CD4-positive, alpha-beta memory T cell (primary cell): ENCODE measurements around the gene HOXB7. TPM values are rescaled to one million over a fixed set of nuclear protein-coding genes. Genes with fewer than 3 reads are reported as not detected.
A peak's percentile ranks its signal among the peaks of the same experiment; 100 is the strongest.

Experiments
- CTCF ChIA-PET: fragments of 350-600 bp; sonication (Branson Sonifier 250); formaldehyde crosslinking; loops from one replicate; lab custom pipeline; 2021; ENCODE audit warnings: inconsistent platforms; ENCODE audit not compliant: partially characterized antibody; lab: Charles Lee
- POLR2A ChIA-PET: fragments of 350-600 bp; sonication (Branson Sonifier 250); formaldehyde crosslinking; loops from one replicate; lab custom pipeline; 2021; ENCODE audit not compliant: partially characterized antibody; lab: Charles Lee
- DNase-seq, 5 donors: peaks; one replicate each; pipeline versions ENCODE4 v3.0.0 to v3.0.0-alpha.2; 2020 to 2022; ENCODE audit warnings: mixed read lengths in 1 of 5
- H3K27ac ChIP-seq: one replicate; pipeline ENCODE4 v1.7.0; 2013; ENCODE audit warnings: low read depth, low read length
- H3K27me3 ChIP-seq: 2 replicates; pipeline ENCODE4 v1.7.0; 2013; ENCODE audit warnings: mild to moderate bottlenecking, low read length, moderate library complexity; ENCODE audit not compliant: insufficient read depth
- H3K36me3 ChIP-seq: 2 replicates; pipeline ENCODE4 v1.7.0; 2013; ENCODE audit warnings: mild to moderate bottlenecking, low read length, moderate library complexity; ENCODE audit not compliant: insufficient read depth
- H3K4me1 ChIP-seq: 2 replicates; pipeline ENCODE4 v1.7.0; 2013; ENCODE audit warnings: mild to moderate bottlenecking, low read length, moderate library complexity; ENCODE audit not compliant: insufficient read depth
- H3K4me3 ChIP-seq, 2 donors: one replicate each; pipeline ENCODE4 v1.7.0; 2013; ENCODE audit warnings: low read length in 2 of 2, mild to moderate bottlenecking in 1 of 2
- H3K9me3 ChIP-seq, 2 donors: one replicate each; pipeline ENCODE4 v1.7.0; 2013; ENCODE audit warnings: low read length in 2 of 2, control low read depth in 1 of 2; ENCODE audit not compliant: control insufficient read depth in 1 of 2
- H3K27ac Mint-ChIP-seq, 7 donors: one replicate each; pipeline ENCODE4 v1.8.0; 2020 to 2021; ENCODE audit warnings: mixed read lengths in 7 of 7, mild to moderate bottlenecking in 6 of 7, inconsistent platforms in 3 of 7, moderate library complexity in 3 of 7
- H3K27me3 Mint-ChIP-seq, 2 donors: one replicate each; pipeline ENCODE4 v1.8.0; 2020 to 2021; ENCODE audit warnings: mixed read lengths in 2 of 2
- H3K36me3 Mint-ChIP-seq, 2 donors: one replicate each; pipeline ENCODE4 v1.8.0; 2020 to 2021; ENCODE audit warnings: mixed read lengths in 2 of 2, inconsistent platforms in 1 of 2, mild to moderate bottlenecking in 1 of 2
- H3K4me1 Mint-ChIP-seq, 4 donors: one replicate each; pipeline ENCODE4 v1.8.0; 2020 to 2021; ENCODE audit warnings: mixed read lengths in 4 of 4, mild to moderate bottlenecking in 1 of 4
- H3K4me3 Mint-ChIP-seq, 8 donors: one replicate each; pipeline ENCODE4 v1.8.0; 2020 to 2021; ENCODE audit warnings: mixed read lengths in 8 of 8, mild to moderate bottlenecking in 7 of 8, moderate library complexity in 6 of 8, inconsistent platforms in 3 of 8
- H3K9me3 Mint-ChIP-seq, 8 donors: one replicate each; pipeline ENCODE4 v1.8.0; 2020 to 2021; ENCODE audit warnings: mixed read lengths in 8 of 8, mild to moderate bottlenecking in 5 of 8, inconsistent platforms in 3 of 8, moderate library complexity in 1 of 8
- intact Hi-C: fragments of 100-400 bp; cut with micrococcal nuclease; formaldehyde crosslinking; loops from one replicate; pipeline ENCODE4 v1.15.1; 2023
- polyA plus RNA-seq, 2 donors: library from polyadenylated mRNA; unstranded; fragments of 300-500 nt; fragmentation: Illumina TruSeq; gene quantifications; one replicate each; pipeline ENCODE4 v1.2.3, GENCODE V29; 2021
- total RNA-seq, 2 experiments: library from RNA; stranded (reverse); gene quantifications; one replicate each; pipeline ENCODE4 v1.2.3, GENCODE V29; 2021

Gene HOXB7
- total and polyA plus RNA-seq, 4 experiments from 2014 or later: 0.23 to 1.3 (median 0.25) TPM; not detected in 1

- intact Hi-C loops: no loop called here
- Mint-ChIP-seq H3K27ac (peak overlapping the region in 3 of 7 donors; percentile 31 to 81 (median 43)), H3K27me3 (peaks cover 65 to 77% of the 10 kb centered on the region in 2 donors), H3K9me3 (peaks cover 0 to 6% (median 0%) of the 10 kb centered on the region in 8 donors), H3K4me3 (peak overlapping the region in 3 of 8 donors; percentile 1 to 35 (median 31)), H3K36me3 (no peaks in the 10 kb centered on the region), H3K4me1 (peaks cover 26 to 64% (median 39%) of the 10 kb centered on the region in 4 donors)
- ChIA-PET CTCF (interaction anchor here (1.0 to 3.2 kb wide), 6 partner anchors 12 to 590 kb away, joined by 3 to 26 read pairs (median 12); no protein-coding TSS in a partner anchor), POLR2A (interaction anchor here (1.2 kb wide), 1 partner anchor 8 kb away, joined by 4 read pairs; no protein-coding TSS in a partner anchor)
- no peaks in the 10 kb centered on the region for H3K36me3 ChIP-seq
- peaks cover 88% of the 10 kb centered on the region for H3K27me3 ChIP-seq
- no peak overlapping the region for H3K27ac ChIP-seq
- DNase-seq: no peak
- H3K4me1 ChIP-seq: peaks cover 46% of the 10 kb centered on the region
- H3K9me3 ChIP-seq: no peaks in the 10 kb centered on the region
- no peak overlapping the region for H3K4me3 ChIP-seq
Measured at GRCh38 chr17:48616717-48617470, 6.1 kb upstream of the HOXB7 start.

- Mint-ChIP-seq H3K4me1 (peaks cover 31 to 72% (median 44%) of the 10 kb centered on the region in 4 donors), H3K4me3 (peak overlapping the region in 2 of 8 donors; percentile 43 to 49), H3K36me3 (no peaks in the 10 kb centered on the region), H3K27ac (peak overlapping the region in 3 of 7 donors; percentile 31 to 57 (median 43)), H3K27me3 (peaks cover 61 to 78% of the 10 kb centered on the region in 2 donors), H3K9me3 (peaks cover 0 to 6% (median 0%) of the 10 kb centered on the region in 8 donors)
- Histone ChIP-seq H3K9me3 (no peaks in the 10 kb centered on the region), H3K36me3 (no peaks in the 10 kb centered on the region), H3K27me3 (peaks cover 86% of the 10 kb centered on the region), H3K4me3 (no peak overlapping the region), H3K4me1 (peaks cover 54% of the 10 kb centered on the region), H3K27ac (no peak overlapping the region)
- DNase-seq: no peak
- ChIA-PET CTCF (interaction anchor here (1.1 to 3.9 kb wide), 6 partner anchors 7 to 588 kb away, joined by 3 to 16 read pairs (median 4); partner anchors contain the start of gene HOXB5), POLR2A (no interaction called here)
- intact Hi-C loops: no loop called here
Measured at GRCh38 chr17:48615963-48616716, 5.3 kb upstream of the HOXB7 start.

- peak within 1 kb of the TSS in 4 of 7 donors; percentile 43 to 82 (median 52) for H3K27ac Mint-ChIP-seq
- peaks cover 61% of the 10 kb centered on the region for H3K4me1 ChIP-seq
- H3K27me3 ChIP-seq: peaks cover 80% of the 10 kb centered on the region
Measured at GRCh38 chr17:48615047-48615962, 4.5 kb upstream of the HOXB7 start, which contains the start of gene HOXB8. HOXB8 (minus strand) TSS chr17:48615292; CDS start chr17:48614704, 588 bp downstream.

GRCh38 chr17:48613862-48614694 lies 3.3 kb upstream of the HOXB7 start:
- peaks cover 50 to 71% of the 10 kb centered on the region in 2 donors for H3K27me3 Mint-ChIP-seq
- peaks cover 0 to 6% (median 0%) of the 10 kb centered on the region in 8 donors for H3K9me3 Mint-ChIP-seq
- DNase-seq: peak in 2 of 5 donors; percentile 40 to 42
- ChIA-PET POLR2A (interaction anchor here (0.7 to 1.3 kb wide), 7 partner anchors 9 to 593 kb away, joined by 3 to 6 read pairs (median 4); partner anchors contain the start of gene HOXB9), CTCF (interaction anchor here (0.5 to 3.9 kb wide), 7 partner anchors 9 to 586 kb away, joined by 3 to 16 read pairs (median 5); partner anchors contain the start of genes HOXB5 and HOXB9)
- H3K27me3 ChIP-seq: peaks cover 77% of the 10 kb centered on the region
- H3K4me1 Mint-ChIP-seq: peaks cover 33 to 77% (median 48%) of the 10 kb centered on the region in 4 donors
- H3K27ac ChIP-seq: no peak overlapping the region
- peaks cover 67% of the 10 kb centered on the region for H3K4me1 ChIP-seq
- peak overlapping the region; percentile 41 to 92 (median 76) for H3K4me3 Mint-ChIP-seq
- H3K36me3 Mint-ChIP-seq: peaks cover 0 to 6% of the 10 kb centered on the region in 2 donors
- H3K27ac Mint-ChIP-seq: peak overlapping the region in 3 of 7 donors; percentile 41 to 82 (median 43)
- no peaks in the 10 kb centered on the region for H3K36me3 ChIP-seq
- intact Hi-C loops: no loop called here
- H3K9me3 ChIP-seq: no peaks in the 10 kb centered on the region
- H3K4me3 ChIP-seq: peak overlapping the region in 1 of 2 donors; percentile 20

More at GRCh38 chr17:48615047-48615962, 4.5 kb upstream of the HOXB7 start, which contains the start of gene HOXB8:
- peak within 1 kb of the TSS in 1 of 2 donors; percentile 20 for H3K4me3 ChIP-seq
- H3K9me3 Mint-ChIP-seq: peaks cover 0 to 6% (median 0%) of the 10 kb centered on the region in 8 donors
- H3K36me3 ChIP-seq: no peaks in the 10 kb centered on the region
- CTCF ChIA-PET: interaction anchor here (0.9 to 3.9 kb wide), 8 partner anchors 8 to 587 kb away, joined by 3 to 16 read pairs (median 4); partner anchors contain the start of genes HOXB5 and HOXB9
- intact Hi-C loops: no loop called here
- H3K27ac ChIP-seq: no peak within 1 kb of the TSS
- H3K27me3 Mint-ChIP-seq: peaks cover 55 to 74% of the 10 kb centered on the region in 2 donors
- H3K36me3 Mint-ChIP-seq: peaks cover 0 to 6% of the 10 kb centered on the region in 2 donors
- H3K9me3 ChIP-seq: no peaks in the 10 kb centered on the region
- H3K4me3 Mint-ChIP-seq: peak within 1 kb of the TSS in 7 of 8 donors; percentile 46 to 80 (median 63)
- no peak for DNase-seq
- POLR2A ChIA-PET: interaction anchor here (1.3 kb wide), 2 partner anchors 8 to 10 kb away, joined by 5 to 6 read pairs; no protein-coding TSS in a partner anchor
- peaks cover 34 to 78% (median 49%) of the 10 kb centered on the region in 4 donors for H3K4me1 Mint-ChIP-seq

GRCh38 chr17:48612854-48613691 lies 2.3 kb upstream of the HOXB7 start:
- peaks cover 27 to 67% (median 40%) of the 10 kb centered on the region in 4 donors for H3K4me1 Mint-ChIP-seq
- peaks cover 0 to 6% (median 0%) of the 10 kb centered on the region in 8 donors for H3K9me3 Mint-ChIP-seq
- Histone ChIP-seq H3K9me3 (no peaks in the 10 kb centered on the region), H3K4me3 (peak overlapping the region; percentile 23 to 33), H3K36me3 (no peaks in the 10 kb centered on the region), H3K27ac (no peak overlapping the region), H3K27me3 (peaks cover 71% of the 10 kb centered on the region), H3K4me1 (peaks cover 58% of the 10 kb centered on the region)
- peak overlapping the region; percentile 79 to 93 (median 84) for H3K4me3 Mint-ChIP-seq
- peak overlapping the region in 3 of 7 donors; percentile 6 to 85 (median 43) for H3K27ac Mint-ChIP-seq
- peaks cover 42 to 69% of the 10 kb centered on the region in 2 donors for H3K27me3 Mint-ChIP-seq
- peaks cover 0 to 6% of the 10 kb centered on the region in 2 donors for H3K36me3 Mint-ChIP-seq
- intact Hi-C loops: no loop called here
- DNase-seq: peak in 4 of 5 donors; percentile 56 to 64 (median 57)
- ChIA-PET POLR2A (interaction anchor here (0.7 to 1.2 kb wide), 5 partner anchors 11 to 592 kb away, joined by 3 to 5 read pairs (median 3); no protein-coding TSS in a partner anchor), CTCF (interaction anchor here (0.6 to 3.9 kb wide), 13 partner anchors 10 to 588 kb away, joined by 3 to 16 read pairs (median 4); no protein-coding TSS in a partner anchor)
